ENCODE data around the gene DNAJC19.

Gene DNAJC19

DNA sequence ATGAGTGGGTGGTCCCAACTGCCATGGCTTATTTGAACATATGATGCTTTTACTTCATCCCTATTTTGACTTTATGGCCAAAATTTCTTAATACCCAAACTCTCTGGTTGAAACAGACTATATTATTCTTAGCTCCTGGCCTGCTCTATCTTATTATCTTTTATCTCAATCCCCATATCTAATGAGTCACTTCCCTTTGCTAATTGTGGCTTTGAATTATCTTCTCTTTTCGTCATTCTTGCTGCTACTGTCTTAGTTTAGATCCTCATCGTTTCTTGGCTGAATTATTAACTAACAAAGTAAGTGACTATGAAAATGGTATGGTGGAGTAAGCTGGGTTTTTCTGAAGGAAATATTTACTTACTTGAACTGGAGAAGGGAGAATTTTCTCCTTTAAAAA lies 28.2 kb upstream of the DNAJC19 start:
- TF ChIP-seq EZH2phosphoT487 (IDR thresholded peaks at IDR 0.05; ENCODE audit: borderline replicate concordance) (no peak), CTCF (conservative IDR thresholded peaks at IDR 0.05; ENCODE audit: low read length) (no peak)
- Histone ChIP-seq H3K4me2 (ENCODE audit: low read depth, low read length, poor library complexity, severe bottlenecking) (no peak overlapping the region), H4K20me1 (ENCODE audit: insufficient read depth, low read length, poor library complexity, severe bottlenecking) (no peaks in the 10 kb centered on the region), H3K79me2 (ENCODE audit: insufficient read depth, low read length) (no peaks in the 10 kb centered on the region), H2AFZ (ENCODE audit: low read length) (no peak overlapping the region), H3K4me1 (ENCODE audit: insufficient read depth, low read length, poor library complexity, severe bottlenecking) (no peaks in the 10 kb centered on the region), H3K9me2 (replicated peaks; ENCODE audit: low read depth, low read length) (no peaks in the 10 kb centered on the region), H3K4me3 (ENCODE audit: low read length, poor library complexity, severe bottlenecking) (no peak overlapping the region), H3K27me3 (ENCODE audit: insufficient read depth, low read length, poor library complexity, severe bottlenecking) (no peaks in the 10 kb centered on the region), H3K9ac (ENCODE audit: low read depth, low read length, poor library complexity, severe bottlenecking) (no peak overlapping the region), H3K9me3 (ENCODE audit: insufficient read depth, low read depth, low read length) (no peaks in the 10 kb centered on the region), H3F3A (ENCODE audit: low read depth) (no peaks in the 10 kb centered on the region), H3K36me3 (ENCODE audit: insufficient read depth, low read length) (no peaks in the 10 kb centered on the region)

DNA sequence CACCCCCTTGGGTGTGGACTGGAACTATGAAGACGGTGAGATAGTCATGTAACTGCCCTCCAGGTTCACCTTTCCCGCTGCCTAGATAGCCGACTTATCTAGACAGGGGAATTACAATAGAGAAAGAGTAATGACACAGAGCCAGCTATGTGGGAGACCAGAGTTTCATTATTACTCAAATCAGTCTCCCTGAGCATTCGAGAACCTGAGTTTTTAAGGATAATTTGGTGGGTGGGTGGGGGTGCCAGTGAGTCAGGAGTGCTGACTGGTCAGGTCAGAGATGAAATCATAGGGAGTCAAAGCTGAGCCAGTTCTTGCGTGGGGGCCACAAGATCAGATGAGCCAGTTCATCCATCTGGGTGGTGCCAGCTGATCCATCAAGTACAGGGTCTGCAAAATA lies 19.7 kb upstream of the DNAJC19 start:
- no peak overlapping the region for H3K4me3 ChIP-seq (ENCODE audit: low read length, poor library complexity, severe bottlenecking)
- H3K9ac ChIP-seq (ENCODE audit: low read depth, low read length, poor library complexity, severe bottlenecking), result no peak overlapping the region
- no peaks in the 10 kb centered on the region for H3K27me3 ChIP-seq (ENCODE audit: insufficient read depth, low read length, poor library complexity, severe bottlenecking)
- TF ChIP-seq EZH2phosphoT487 (IDR thresholded peaks at IDR 0.05; ENCODE audit: borderline replicate concordance), result no peak
- no peak for TF ChIP-seq CTCF (conservative IDR thresholded peaks at IDR 0.05; ENCODE audit: low read length)
- no peak overlapping the region for H2AFZ ChIP-seq (ENCODE audit: low read length)
- no peaks in the 10 kb centered on the region for H3K9me3 ChIP-seq (ENCODE audit: insufficient read depth, low read depth, low read length)
- H3K36me3 ChIP-seq (ENCODE audit: insufficient read depth, low read length), result no peaks in the 10 kb centered on the region
- H3F3A ChIP-seq (ENCODE audit: low read depth), result no peaks in the 10 kb centered on the region
- no peak overlapping the region for H3K4me2 ChIP-seq (ENCODE audit: low read depth, low read length, poor library complexity, severe bottlenecking)
- H4K20me1 ChIP-seq (ENCODE audit: insufficient read depth, low read length, poor library complexity, severe bottlenecking), result no peaks in the 10 kb centered on the region
- H3K79me2 ChIP-seq (ENCODE audit: insufficient read depth, low read length), result no peaks in the 10 kb centered on the region
- no peaks in the 10 kb centered on the region for H3K9me2 ChIP-seq (replicated peaks; ENCODE audit: low read depth, low read length)
- H3K4me1 ChIP-seq (ENCODE audit: insufficient read depth, low read length, poor library complexity, severe bottlenecking), result no peaks in the 10 kb centered on the region

- Histone ChIP-seq H3K79me2 (ENCODE audit: insufficient read depth, low read length) (no peaks in the 10 kb centered on the region), H3K36me3 (ENCODE audit: insufficient read depth, low read length) (no peaks in the 10 kb centered on the region), H3K4me3 (ENCODE audit: low read length, poor library complexity, severe bottlenecking) (no peak overlapping the region), H3K27me3 (ENCODE audit: insufficient read depth, low read length, poor library complexity, severe bottlenecking) (no peaks in the 10 kb centered on the region), H3K9me2 (replicated peaks; ENCODE audit: low read depth, low read length) (no peaks in the 10 kb centered on the region), H3K9me3 (ENCODE audit: insufficient read depth, low read depth, low read length) (no peaks in the 10 kb centered on the region), H3F3A (ENCODE audit: low read depth) (no peaks in the 10 kb centered on the region), H3K4me1 (ENCODE audit: insufficient read depth, low read length, poor library complexity, severe bottlenecking) (no peaks in the 10 kb centered on the region), H3K4me2 (ENCODE audit: low read depth, low read length, poor library complexity, severe bottlenecking) (no peak overlapping the region), H3K9ac (ENCODE audit: low read depth, low read length, poor library complexity, severe bottlenecking) (no peak overlapping the region), H2AFZ (ENCODE audit: low read length) (no peak overlapping the region), H4K20me1 (ENCODE audit: insufficient read depth, low read length, poor library complexity, severe bottlenecking) (no peaks in the 10 kb centered on the region)
- no peak for TF ChIP-seq EZH2phosphoT487 (IDR thresholded peaks at IDR 0.05; ENCODE audit: borderline replicate concordance)
Measured at GRCh38 chr3:181008796-181009195, 19.3 kb upstream of the DNAJC19 start.

DNA sequence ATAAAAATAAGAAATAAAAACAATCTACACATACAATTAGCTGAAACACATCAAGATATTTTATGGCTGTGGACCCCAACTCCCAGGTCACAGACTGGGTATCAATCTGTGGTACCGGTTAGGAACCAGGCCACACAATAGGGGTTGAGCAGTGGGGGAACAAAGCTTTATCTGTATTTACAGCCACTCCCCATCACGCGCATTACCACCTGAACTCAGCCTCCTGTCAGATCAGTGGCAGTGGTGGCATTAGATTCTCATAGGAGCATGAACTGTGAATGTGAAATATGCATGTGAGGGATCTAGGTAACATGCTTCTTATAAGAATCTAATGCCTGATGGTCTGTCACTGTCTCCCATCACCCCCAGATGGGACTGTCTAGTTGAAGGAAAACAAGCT lies 17.7 kb upstream of the DNAJC19 start:
- Histone ChIP-seq H2AFZ (ENCODE audit: low read length) (no peak overlapping the region), H3K36me3 (ENCODE audit: insufficient read depth, low read length) (no peaks in the 10 kb centered on the region), H3K9me3 (ENCODE audit: insufficient read depth, low read depth, low read length) (no peaks in the 10 kb centered on the region), H3K9ac (ENCODE audit: low read depth, low read length, poor library complexity, severe bottlenecking) (no peak overlapping the region), H3K79me2 (ENCODE audit: insufficient read depth, low read length) (no peaks in the 10 kb centered on the region), H3K4me1 (ENCODE audit: insufficient read depth, low read length, poor library complexity, severe bottlenecking) (no peaks in the 10 kb centered on the region), H3K27me3 (ENCODE audit: insufficient read depth, low read length, poor library complexity, severe bottlenecking) (no peaks in the 10 kb centered on the region), H3F3A (ENCODE audit: low read depth) (no peaks in the 10 kb centered on the region), H4K20me1 (ENCODE audit: insufficient read depth, low read length, poor library complexity, severe bottlenecking) (no peaks in the 10 kb centered on the region), H3K4me3 (ENCODE audit: low read length, poor library complexity, severe bottlenecking) (no peak overlapping the region), H3K4me2 (ENCODE audit: low read depth, low read length, poor library complexity, severe bottlenecking) (no peak overlapping the region), H3K9me2 (replicated peaks; ENCODE audit: low read depth, low read length) (no peaks in the 10 kb centered on the region)
- no peak for TF ChIP-seq CTCF (conservative IDR thresholded peaks at IDR 0.05; ENCODE audit: low read length)
- no peak for TF ChIP-seq EZH2phosphoT487 (IDR thresholded peaks at IDR 0.05; ENCODE audit: borderline replicate concordance)

All from Loucy (cell line).